Camera-type eye (tissue), 1 donor: Measurements from ENCODE around the gene CYP2W1. TPM values are rescaled to one million over a fixed set of nuclear protein-coding genes. Genes with fewer than 3 reads are reported as not detected.

Source experiments
- total RNA-seq: library from RNA; depleted of rRNA; stranded (reverse); fragments of >200 nt; gene quantifications from one replicate; pipeline ENCODE4 v1.2.3, GENCODE V29; 2014

CYP2W1 gene
- 14.5 TPM for total RNA-seq

GRCh38 chr7:983004-983615 lies at the start of gene CYP2W1:
Gene CYP2W1 (plus strand): TSS chr7:983181. CDS start chr7:983212, 31 bp downstream.

GRCh38 chr7:954330-955238 lies 28.4 kb upstream of the CYP2W1 start, which contains the start of gene ADAP1:
Gene ADAP1 (minus strand): TSS chr7:954680. CDS start chr7:954477, 203 bp downstream.

GRCh38 chr7:974820-975681 lies 7.9 kb upstream of the CYP2W1 start, which contains the start of gene COX19:
Gene COX19 (minus strand): TSS chr7:975549. CDS start chr7:975509, 40 bp downstream.

Other genes starting within 250 kb of the CYP2W1 start
- gene SUN1, start 150.7 kb upstream of the CYP2W1 start, total RNA-seq = 474 TPM
- 40.3 TPM for gene GET4, start 106.6 kb upstream of the CYP2W1 start, total RNA-seq
- 11.3 TPM for gene ADAP1, start 28.5 kb upstream of the CYP2W1 start, total RNA-seq
- gene COX19, start 7.6 kb upstream of the CYP2W1 start, total RNA-seq = 15.0 TPM
- 9.5 TPM for gene GPR146, start 61.4 kb downstream of the CYP2W1 start, total RNA-seq
- 4.1 TPM for gene GPER1, start 104.9 kb downstream of the CYP2W1 start, total RNA-seq
- gene ZFAND2A, start 177.0 kb downstream of the CYP2W1 start, total RNA-seq = 17.0 TPM
- 1.3 TPM for gene UNCX, start 249.7 kb downstream of the CYP2W1 start, total RNA-seq